Activated CD4-positive, alpha-beta T cell treated with anti-CD3 and anti-CD28 coated beads, Interleukin-2, amount 10 ng/mL, durations not matched to agents 24 days and 14 days (primary cell): Measurements from ENCODE around the gene OR4X1. TPM values are rescaled to one million over a fixed set of nuclear protein-coding genes. Genes with fewer than 3 reads are reported as not detected.

Experiments
- total RNA-seq: library from RNA; stranded (reverse); gene quantifications from 2 replicates; pipeline ENCODE4 v1.2.3, GENCODE V29; 2022

Gene OR4X1
- total RNA-seq, 1 donor from 2014 or later, result not detected

Other genes starting within 250 kb of the OR4X1 start
- not detected in 2 replicates for gene OR4B1, start 47.1 kb upstream of the OR4X1 start, total RNA-seq
- not detected in 2 replicates for gene OR4X2, start 18.8 kb upstream of the OR4X1 start, total RNA-seq
- not detected in 2 replicates for gene OR4S1, start 42.4 kb downstream of the OR4X1 start, total RNA-seq
- not detected in 2 replicates for gene OR4C3, start 61.1 kb downstream of the OR4X1 start, total RNA-seq
- gene OR4C5, start 102.6 kb downstream of the OR4X1 start, total RNA-seq, result not detected in 2 replicates
- gene OR4A47, start 224.9 kb downstream of the OR4X1 start, total RNA-seq, result not detected in 2 replicates